Measurements from ENCODE around the gene TMEM18.

GRCh38 chr2:688504-689076 lies 11.4 kb upstream of the TMEM18 start:
- no peak for TF ChIP-seq ZNF184 (tag by site-specific recombination; IDR thresholded peaks at IDR 0.05)
- no peak for TF ChIP-seq CTCF (tag by site-specific recombination; IDR thresholded peaks at IDR 0.05)
- TF ChIP-seq ZNF549 (tag by site-specific recombination; IDR thresholded peaks at IDR 0.05): no peak
- no peak for TF ChIP-seq ZNF707 (tag by site-specific recombination; IDR thresholded peaks at IDR 0.05)
- TF ChIP-seq YY1 (tag by site-specific recombination; IDR thresholded peaks at IDR 0.05): no peak
- TF ChIP-seq ZNF600 (tag by site-specific recombination; IDR thresholded peaks at IDR 0.05): no peak
- TF ChIP-seq ZNF426 (tag by site-specific recombination; IDR thresholded peaks at IDR 0.05): no peak
- TF ChIP-seq ZBTB1 (tag by site-specific recombination; IDR thresholded peaks at IDR 0.05): no peak
- TF ChIP-seq ZNF19 (tag by site-specific recombination; IDR thresholded peaks at IDR 0.05; ENCODE audit: low read depth): no peak
- no peak for TF ChIP-seq ZNF596 (tag by site-specific recombination; IDR thresholded peaks at IDR 0.05)
- no peak for TF ChIP-seq ZNF639 (tag by site-specific recombination; IDR thresholded peaks at IDR 0.05)
- no peak for TF ChIP-seq ZNF501 (tag by site-specific recombination; IDR thresholded peaks at IDR 0.05)
- no peak for TF ChIP-seq REST (tag by site-specific recombination; IDR thresholded peaks at IDR 0.05)

All from HEK293 (cell line).